Type B pancreatic cell (in vitro differentiated cells): ENCODE measurements around the gene ABCA7. TPM values are rescaled to one million over a fixed set of nuclear protein-coding genes. Genes with fewer than 3 reads are reported as not detected.

Source experiments
- DNase-seq: peaks from one replicate; pipeline ENCODE4 v3.0.0; 2021; ENCODE audit warnings: mixed read lengths; ENCODE audit not compliant: unreplicated experiment; ENCODE audit errors: extremely low spot score
- H3K27ac Mint-ChIP-seq: 2 replicates; pipeline ENCODE4 v1.8.0; 2021; ENCODE audit warnings: mild to moderate bottlenecking, mixed read lengths
- H3K27me3 Mint-ChIP-seq: 2 replicates; pipeline ENCODE4 v1.8.0; 2021; ENCODE audit warnings: mixed read lengths
- H3K36me3 Mint-ChIP-seq: 2 replicates; pipeline ENCODE4 v1.8.0; 2021; ENCODE audit warnings: mixed read lengths
- H3K4me1 Mint-ChIP-seq: one replicate; pipeline ENCODE4 v1.8.0; 2021; ENCODE audit warnings: mixed read lengths; ENCODE audit not compliant: unreplicated experiment
- H3K4me3 Mint-ChIP-seq: 2 replicates; pipeline ENCODE4 v1.8.0; 2021; ENCODE audit warnings: mild to moderate bottlenecking, mixed read lengths
- H3K9me3 Mint-ChIP-seq: 2 replicates; pipeline ENCODE4 v1.8.0; 2021; ENCODE audit warnings: mixed read lengths
- CTCF ChIP-seq: fragments of 200-600 bp; sonication (generic); conservative IDR thresholded peaks from 2 replicates; pipeline ENCODE4 v1.5.0; 2021; ENCODE audit warnings: antibody characterized with exemption, mild to moderate bottlenecking
- total RNA-seq: library from RNA; stranded (reverse); gene quantifications from 2 replicates; pipeline ENCODE4 v1.2.1, GENCODE V29; 2021; ENCODE audit warnings: low replicate concordance

ABCA7 gene
- total RNA-seq, 1 donor from 2014 or later: 26.1 TPM

GRCh38 chr19:1108291-1109031, 68.6 kb downstream of the ABCA7 start:
- Mint-ChIP-seq H3K9me3 (no peaks in the 10 kb centered on the region), H3K36me3 (no peaks in the 10 kb centered on the region), H3K4me1 (no peaks in the 10 kb centered on the region), H3K4me3 (no peak overlapping the region), H3K27ac (no peak overlapping the region), H3K27me3 (no peaks in the 10 kb centered on the region)
- TF ChIP-seq CTCF: no peak
- DNase-seq: no peak

- H3K4me3 Mint-ChIP-seq: no peak overlapping the region
- no peaks in the 10 kb centered on the region for H3K9me3 Mint-ChIP-seq
- DNase-seq: no peak
- H3K27me3 Mint-ChIP-seq: no peaks in the 10 kb centered on the region
- H3K4me1 Mint-ChIP-seq: no peaks in the 10 kb centered on the region
- no peak overlapping the region for H3K27ac Mint-ChIP-seq
- no peak for TF ChIP-seq CTCF
- H3K36me3 Mint-ChIP-seq: no peaks in the 10 kb centered on the region
Measured at GRCh38 chr19:1109032-1109551, 69.2 kb downstream of the ABCA7 start.

GRCh38 chr19:1109697-1110671, 70.1 kb downstream of the ABCA7 start:
- Mint-ChIP-seq H3K4me3 (no peak overlapping the region), H3K36me3 (no peaks in the 10 kb centered on the region), H3K27ac (no peak overlapping the region), H3K27me3 (no peaks in the 10 kb centered on the region), H3K9me3 (no peaks in the 10 kb centered on the region), H3K4me1 (no peaks in the 10 kb centered on the region)
- no peak for TF ChIP-seq CTCF
- DNase-seq: no peak

GRCh38 chr19:1110809-1111640, 71.1 kb downstream of the ABCA7 start:
- Mint-ChIP-seq H3K27ac (no peak overlapping the region), H3K36me3 (no peaks in the 10 kb centered on the region), H3K4me3 (no peak overlapping the region), H3K9me3 (no peaks in the 10 kb centered on the region), H3K4me1 (no peaks in the 10 kb centered on the region), H3K27me3 (no peaks in the 10 kb centered on the region)
- TF ChIP-seq CTCF: no peak
- DNase-seq: no peak

- H3K36me3 Mint-ChIP-seq: no peaks in the 10 kb centered on the region
- no peak overlapping the region for H3K27ac Mint-ChIP-seq
- no peaks in the 10 kb centered on the region for H3K27me3 Mint-ChIP-seq
- H3K9me3 Mint-ChIP-seq: no peaks in the 10 kb centered on the region
- no peaks in the 10 kb centered on the region for H3K4me1 Mint-ChIP-seq
- no peak for DNase-seq
- H3K4me3 Mint-ChIP-seq: no peak overlapping the region
- no peak for TF ChIP-seq CTCF
Measured at GRCh38 chr19:1111641-1112267, 71.8 kb downstream of the ABCA7 start.
